HCEC 1CT (cell line): Measurements from ENCODE around the gene CEP78.
"Not testable (repeated sequence)": the region's sequence is repeated elsewhere in the genome, so short reads cannot be mapped to it uniquely, and the experiment has no call there.

Source experiments
- DNase-seq: peaks from one replicate; pipeline ENCODE4 v3.0.0-alpha.2; 2017

Gene CEP78

GRCh38 chr9:78235762-78236550 is at the start of gene CEP78:
Gene CEP78, plus strand, starts transcription at chr9:78236075. Its CDS starts 276 bp downstream, at chr9:78236351.
- DNase-seq: peak; percentile 92

GRCh38 chr9:78187763-78188484 is 48.0 kb upstream of the CEP78 start:
- no peak for DNase-seq

GRCh38 chr9:78188594-78188993 is 47.3 kb upstream of the CEP78 start:
- DNase-seq: no peak

GRCh38 chr9:78189001-78189400 is 46.9 kb upstream of the CEP78 start:
- DNase-seq: no peak

GRCh38 chr9:78189461-78189860 is 46.4 kb upstream of the CEP78 start:
- no peak for DNase-seq

- no peak for DNase-seq
Measured at GRCh38 chr9:78191931-78192330, 43.9 kb upstream of the CEP78 start.

- DNase-seq: no peak
Measured at GRCh38 chr9:78196258-78196657, 39.6 kb upstream of the CEP78 start.

GRCh38 chr9:78201158-78201777 is 34.6 kb upstream of the CEP78 start:
- not testable (repeated sequence) for DNase-seq

GRCh38 chr9:78207319-78207718 is 28.6 kb upstream of the CEP78 start:
- peak; percentile 3 for DNase-seq

- DNase-seq: no peak
Measured at GRCh38 chr9:78207901-78208300, 28.0 kb upstream of the CEP78 start.

GRCh38 chr9:78209127-78209526 is 26.7 kb upstream of the CEP78 start:
- no peak for DNase-seq

- no peak for DNase-seq
Measured at GRCh38 chr9:78210841-78211301, 25.0 kb upstream of the CEP78 start.

GRCh38 chr9:78212868-78213267 is 23.0 kb upstream of the CEP78 start:
- DNase-seq: no peak

GRCh38 chr9:78213712-78214111 is 22.2 kb upstream of the CEP78 start:
- peak; percentile 17 for DNase-seq

GRCh38 chr9:78214492-78214891 is 21.4 kb upstream of the CEP78 start:
- DNase-seq: no peak

- peak; percentile 49 for DNase-seq
Measured at GRCh38 chr9:78215706-78216105, 20.2 kb upstream of the CEP78 start.

GRCh38 chr9:78218890-78219289 is 17.0 kb upstream of the CEP78 start:
- no peak for DNase-seq

- peak; percentile 28 for DNase-seq
Measured at GRCh38 chr9:78221425-78221824, 14.4 kb upstream of the CEP78 start.

- not testable (repeated sequence) for DNase-seq
Measured at GRCh38 chr9:78221841-78222240, 14.0 kb upstream of the CEP78 start.

- no peak for DNase-seq
Measured at GRCh38 chr9:78230761-78231160, 5.1 kb upstream of the CEP78 start.

GRCh38 chr9:78232471-78232870 is 3.4 kb upstream of the CEP78 start:
- DNase-seq: not testable (repeated sequence)

GRCh38 chr9:78234810-78235209 is 1.1 kb upstream of the CEP78 start:
- peak; percentile 26 for DNase-seq

- DNase-seq: peak; percentile 18
Measured at GRCh38 chr9:78235256-78235761, 566 bp upstream of the CEP78 start.

GRCh38 chr9:78236551-78236910 is 656 bp downstream of the CEP78 start:
- DNase-seq: no peak
